ENCODE measurements around the gene LPAR3. TPM values are rescaled to one million over a fixed set of nuclear protein-coding genes. Genes with fewer than 3 reads are reported as not detected.

LPAR3 gene
- total RNA-seq, 1 experiment from 2014 or later: 0.13 TPM

DNA sequence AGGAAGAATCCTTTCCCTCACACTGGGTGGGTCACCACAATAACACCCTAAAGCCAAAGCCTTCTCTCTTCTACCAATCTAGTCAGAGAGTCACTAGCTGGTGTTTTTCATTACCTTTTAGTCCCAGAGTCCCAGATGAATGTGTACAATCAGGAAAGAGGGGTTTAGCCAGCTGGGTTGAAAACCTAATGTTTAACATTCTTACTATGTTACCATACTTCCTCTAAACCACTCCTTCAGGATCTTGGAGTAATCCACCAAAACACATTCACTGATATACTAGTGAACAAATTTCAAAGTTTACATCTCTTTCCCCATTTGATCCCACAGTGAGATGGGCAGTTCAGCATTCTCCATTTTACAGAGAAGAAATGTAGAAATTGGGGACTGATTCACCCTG, 9.7 kb downstream of the LPAR3 start:
- Histone ChIP-seq H3K36me3 (ENCODE audit: insufficient read depth, low read length, poor library complexity, severe bottlenecking) (no peaks in the 10 kb centered on the region), H3K4me3 (ENCODE audit: low read depth, low read length, poor library complexity, severe bottlenecking) (no peak overlapping the region), H3K27me3 (replicated peaks; ENCODE audit: insufficient read depth, low read depth, low read length, poor library complexity) (peaks cover 6% of the 10 kb centered on the region), H3K4me1 (ENCODE audit: insufficient read depth, low read length, poor library complexity, severe bottlenecking) (no peaks in the 10 kb centered on the region), H3K9me3 (ENCODE audit: low read depth, low read length, poor library complexity, severe bottlenecking) (no peaks in the 10 kb centered on the region), H3K27ac (ENCODE audit: low read depth, low read length, poor library complexity, severe bottlenecking) (no peak overlapping the region)
- intact Hi-C loops (cut with micrococcal nuclease; ENCODE audit: unreplicated experiment): no loop called here
- no TSS peak for BruUV-seq (replicated peaks)
- ChIA-PET CTCF (no interaction called here), POLR2A (ENCODE audit: low non-redundant PET) (no interaction called here)
- no peak for DNase-seq (ENCODE audit: low spot score)
- no peak for TF ChIP-seq EZH2 (IDR thresholded peaks at IDR 0.05; ENCODE audit: borderline replicate concordance, low read depth, low read length, poor library complexity, severe bottlenecking)
- TF ChIP-seq, protein P1, sequence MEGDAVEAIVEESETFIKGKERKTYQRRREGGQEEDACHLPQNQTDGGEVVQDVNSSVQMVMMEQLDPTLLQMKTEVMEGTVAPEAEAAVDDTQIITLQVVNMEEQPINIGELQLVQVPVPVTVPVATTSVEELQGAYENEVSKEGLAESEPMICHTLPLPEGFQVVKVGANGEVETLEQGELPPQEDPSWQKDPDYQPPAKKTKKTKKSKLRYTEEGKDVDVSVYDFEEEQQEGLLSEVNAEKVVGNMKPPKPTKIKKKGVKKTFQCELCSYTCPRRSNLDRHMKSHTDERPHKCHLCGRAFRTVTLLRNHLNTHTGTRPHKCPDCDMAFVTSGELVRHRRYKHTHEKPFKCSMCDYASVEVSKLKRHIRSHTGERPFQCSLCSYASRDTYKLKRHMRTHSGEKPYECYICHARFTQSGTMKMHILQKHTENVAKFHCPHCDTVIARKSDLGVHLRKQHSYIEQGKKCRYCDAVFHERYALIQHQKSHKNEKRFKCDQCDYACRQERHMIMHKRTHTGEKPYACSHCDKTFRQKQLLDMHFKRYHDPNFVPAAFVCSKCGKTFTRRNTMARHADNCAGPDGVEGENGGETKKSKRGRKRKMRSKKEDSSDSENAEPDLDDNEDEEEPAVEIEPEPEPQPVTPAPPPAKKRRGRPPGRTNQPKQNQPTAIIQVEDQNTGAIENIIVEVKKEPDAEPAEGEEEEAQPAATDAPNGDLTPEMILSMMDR (conservative IDR thresholded peaks at IDR 0.05; ENCODE audit: low read depth, low read length): no peak

DNA sequence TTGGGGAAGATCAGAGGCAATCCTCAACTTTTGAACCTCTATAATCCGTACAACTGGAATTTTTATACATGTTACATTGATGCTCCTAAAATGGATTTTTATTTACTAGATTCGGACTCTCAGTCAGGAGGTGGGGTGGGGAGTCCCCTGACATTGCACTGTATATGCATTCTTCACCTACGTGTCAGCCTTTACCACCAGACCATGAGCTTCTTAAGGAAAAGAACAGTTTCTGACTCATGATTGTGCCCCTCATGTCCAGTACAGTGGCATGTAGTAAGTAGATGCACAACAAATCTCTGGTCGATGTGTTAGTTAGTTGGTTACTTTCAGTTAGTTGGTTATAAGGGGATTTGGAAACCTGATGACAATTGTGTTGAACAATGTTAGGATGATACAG, 15.4 kb downstream of the LPAR3 start:
- no peaks in the 10 kb centered on the region for H3K4me1 ChIP-seq (ENCODE audit: insufficient read depth, low read length, poor library complexity, severe bottlenecking)
- ChIA-PET CTCF (no interaction called here), POLR2A (ENCODE audit: low non-redundant PET) (no interaction called here)
- intact Hi-C loops (cut with micrococcal nuclease; ENCODE audit: unreplicated experiment): no loop called here
- DNase-seq (ENCODE audit: low spot score): no peak
- no peak for TF ChIP-seq EZH2 (IDR thresholded peaks at IDR 0.05; ENCODE audit: borderline replicate concordance, low read depth, low read length, poor library complexity, severe bottlenecking)
- TF ChIP-seq, protein P1 (conservative IDR thresholded peaks at IDR 0.05; ENCODE audit: low read depth, low read length): no peak
- no peaks in the 10 kb centered on the region for H3K36me3 ChIP-seq (ENCODE audit: insufficient read depth, low read length, poor library complexity, severe bottlenecking)
- peaks cover 27% of the 10 kb centered on the region for H3K27me3 ChIP-seq (replicated peaks; ENCODE audit: insufficient read depth, low read depth, low read length, poor library complexity)
- H3K9me3 ChIP-seq (ENCODE audit: low read depth, low read length, poor library complexity, severe bottlenecking): no peaks in the 10 kb centered on the region
- BruUV-seq (replicated peaks): no TSS peak
- H3K4me3 ChIP-seq (ENCODE audit: low read depth, low read length, poor library complexity, severe bottlenecking): no peak overlapping the region
- H3K27ac ChIP-seq (ENCODE audit: low read depth, low read length, poor library complexity, severe bottlenecking): no peak overlapping the region

DNA sequence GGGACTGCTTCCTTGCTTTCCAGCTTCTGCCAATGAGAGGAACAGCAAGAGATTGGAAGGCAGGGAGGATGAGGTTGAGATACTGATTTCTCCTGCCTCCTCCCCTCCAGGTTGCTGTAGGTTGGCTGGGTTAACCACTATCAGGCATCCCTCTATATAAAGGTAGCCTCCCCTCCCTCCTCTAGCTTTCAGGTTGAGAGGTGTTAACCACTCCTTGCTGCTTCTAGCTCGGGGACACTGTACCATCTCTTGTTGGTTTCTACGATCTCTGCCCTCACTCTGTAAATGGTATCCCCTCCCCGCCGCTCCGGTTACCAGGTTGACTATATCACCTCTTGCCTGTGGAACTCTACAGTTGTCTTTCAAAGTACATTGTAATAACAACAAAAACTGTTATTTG, 16.7 kb downstream of the LPAR3 start:
- no peaks in the 10 kb centered on the region for H3K9me3 ChIP-seq (ENCODE audit: low read depth, low read length, poor library complexity, severe bottlenecking)
- POLR2A ChIA-PET (ENCODE audit: low non-redundant PET): no interaction called here
- H3K4me1 ChIP-seq (ENCODE audit: insufficient read depth, low read length, poor library complexity, severe bottlenecking): no peaks in the 10 kb centered on the region
- no TSS peak for BruUV-seq (replicated peaks)
- H3K4me3 ChIP-seq (ENCODE audit: low read depth, low read length, poor library complexity, severe bottlenecking): no peak overlapping the region
- H3K27ac ChIP-seq (ENCODE audit: low read depth, low read length, poor library complexity, severe bottlenecking): no peak overlapping the region
- DNase-seq (ENCODE audit: low spot score): no peak
- intact Hi-C loops (cut with micrococcal nuclease; ENCODE audit: unreplicated experiment): no loop called here
- no peaks in the 10 kb centered on the region for H3K36me3 ChIP-seq (ENCODE audit: insufficient read depth, low read length, poor library complexity, severe bottlenecking)
- no peak for TF ChIP-seq EZH2 (IDR thresholded peaks at IDR 0.05; ENCODE audit: borderline replicate concordance, low read depth, low read length, poor library complexity, severe bottlenecking)
- TF ChIP-seq, protein P1 (conservative IDR thresholded peaks at IDR 0.05; ENCODE audit: low read depth, low read length): no peak
- CTCF ChIA-PET: no interaction called here
- H3K27me3 ChIP-seq (replicated peaks; ENCODE audit: insufficient read depth, low read depth, low read length, poor library complexity): peaks cover 40% of the 10 kb centered on the region

Data from A673 (cell line).